GM21390 (cell line): Measurements from ENCODE around the gene TLCD3B.

ENCODE experiments used
- ATAC-seq: cut with Tn5 transposase; IDR thresholded peaks from one replicate; pipeline ENCODE4 v1.9.1; 2021; ENCODE audit not compliant: unreplicated experiment

The TLCD3B gene

GRCh38 chr16:29990034-29990433, 41.0 kb downstream of the TLCD3B start:
- ATAC-seq: no peak

DNA sequence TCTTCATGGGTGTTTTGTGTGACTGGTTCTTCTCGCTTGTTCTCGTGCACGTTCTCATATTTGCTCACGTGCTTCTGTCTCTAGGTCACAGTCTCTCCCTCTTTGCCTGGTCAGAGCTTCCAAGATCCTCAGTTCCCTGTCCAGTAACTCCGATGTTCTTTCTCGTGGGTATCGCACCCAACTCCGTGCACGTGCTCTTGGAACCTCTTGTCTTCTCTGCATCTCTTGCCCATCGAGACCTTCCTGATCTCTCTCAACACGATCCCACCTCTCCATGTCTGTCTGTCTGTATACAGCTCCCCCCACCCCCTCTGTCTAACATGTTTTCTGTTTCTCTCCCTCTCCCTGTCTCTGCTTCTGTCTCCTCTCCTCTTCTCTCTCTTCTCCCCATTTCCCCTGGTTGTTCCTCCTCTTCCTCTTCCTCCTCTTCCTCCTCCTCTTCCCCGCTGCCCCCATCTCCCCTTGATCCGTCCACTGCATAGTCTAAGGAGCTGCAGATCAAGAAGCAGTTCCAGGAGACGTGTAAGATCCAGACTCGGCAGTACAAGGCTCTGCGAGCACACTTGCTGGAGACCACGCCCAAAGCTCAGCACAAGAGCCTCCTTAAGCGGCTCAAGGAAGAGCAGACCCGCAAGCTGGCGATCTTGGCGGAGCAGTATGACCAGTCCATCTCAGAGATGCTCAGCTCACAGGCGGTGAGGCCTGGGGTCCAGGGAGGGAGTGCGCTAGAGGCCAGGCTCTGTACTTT, 41.8 kb downstream of the TLCD3B start:
- no peak for ATAC-seq

DNA sequence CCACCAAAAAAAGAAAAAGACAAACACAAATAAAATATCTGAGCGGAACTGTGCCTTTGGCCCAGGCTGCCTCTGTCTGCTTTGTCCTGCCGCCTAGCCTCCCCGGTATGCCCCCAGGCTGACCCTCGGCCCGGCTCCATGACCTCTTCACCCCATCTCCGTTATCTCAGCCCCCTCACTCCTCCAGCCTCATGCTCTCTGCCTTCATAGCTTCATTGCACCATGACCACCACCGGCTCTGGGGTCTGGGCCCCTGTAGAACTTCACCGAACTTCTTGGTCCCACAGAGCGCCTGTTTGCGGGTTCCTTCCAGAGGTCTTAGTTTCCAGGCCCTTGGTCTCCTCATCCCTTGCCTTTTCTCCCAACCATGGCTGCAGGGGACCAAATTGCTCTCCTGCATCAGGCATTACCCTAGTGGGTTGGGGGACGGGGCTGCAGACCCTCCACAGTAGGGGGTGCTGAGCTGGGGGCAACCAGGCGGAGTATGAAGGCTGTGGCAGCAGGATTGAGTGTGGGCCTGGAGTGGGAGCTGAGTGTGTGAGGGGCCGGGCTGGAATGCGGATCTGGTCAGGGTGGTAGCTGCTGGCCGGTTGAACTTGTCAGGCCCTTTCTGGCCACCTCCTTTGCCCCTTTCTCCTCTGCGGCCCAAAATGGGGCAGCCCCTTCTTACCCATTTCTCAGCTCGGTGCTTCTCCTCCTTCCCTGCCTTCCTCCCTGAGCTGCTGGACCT, 42.6 kb downstream of the TLCD3B start:
- ATAC-seq: no peak

DNA sequence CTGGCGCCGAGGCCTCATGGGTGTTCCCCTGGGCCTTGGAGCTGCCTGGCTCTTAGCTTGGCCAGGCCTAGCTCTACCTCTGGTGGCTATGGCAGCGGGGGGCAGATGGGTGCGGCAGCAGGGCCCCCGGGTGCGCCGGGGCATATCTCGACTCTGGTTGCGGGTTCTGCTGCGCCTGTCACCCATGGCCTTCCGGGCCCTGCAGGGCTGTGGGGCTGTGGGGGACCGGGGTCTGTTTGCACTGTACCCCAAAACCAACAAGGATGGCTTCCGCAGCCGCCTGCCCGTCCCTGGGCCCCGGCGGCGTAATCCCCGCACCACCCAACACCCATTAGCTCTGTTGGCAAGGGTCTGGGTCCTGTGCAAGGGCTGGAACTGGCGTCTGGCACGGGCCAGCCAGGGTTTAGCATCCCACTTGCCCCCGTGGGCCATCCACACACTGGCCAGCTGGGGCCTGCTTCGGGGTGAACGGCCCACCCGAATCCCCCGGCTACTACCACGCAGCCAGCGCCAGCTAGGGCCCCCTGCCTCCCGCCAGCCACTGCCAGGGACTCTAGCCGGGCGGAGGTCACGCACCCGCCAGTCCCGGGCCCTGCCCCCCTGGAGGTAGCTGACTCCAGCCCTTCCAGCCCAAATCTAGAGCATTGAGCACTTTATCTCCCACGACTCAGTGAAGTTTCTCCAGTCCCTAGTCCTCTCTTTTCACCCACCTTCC, 43.5 kb downstream of the TLCD3B start:
- no peak for ATAC-seq

GRCh38 chr16:29986931-29987330, 44.1 kb downstream of the TLCD3B start:
- no peak for ATAC-seq

DNA sequence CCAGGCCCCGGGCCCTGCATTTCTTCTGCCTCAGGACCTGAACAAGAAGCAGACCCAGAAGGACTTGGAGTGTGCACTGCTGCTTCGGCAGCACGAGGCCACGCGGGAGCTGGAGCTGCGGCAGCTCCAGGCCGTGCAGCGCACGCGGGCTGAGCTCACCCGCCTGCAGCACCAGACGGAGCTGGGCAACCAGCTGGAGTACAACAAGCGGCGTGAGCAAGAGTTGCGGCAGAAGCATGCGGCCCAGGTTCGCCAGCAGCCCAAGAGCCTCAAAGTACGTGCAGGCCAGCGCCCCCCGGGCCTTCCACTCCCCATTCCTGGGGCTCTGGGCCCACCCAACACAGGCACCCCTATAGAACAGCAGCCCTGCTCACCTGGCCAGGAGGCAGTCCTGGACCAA, 44.8 kb downstream of the TLCD3B start:
- no peak for ATAC-seq

GRCh38 chr16:29985271-29985811, 45.7 kb downstream of the TLCD3B start:
- ATAC-seq: no peak

DNA sequence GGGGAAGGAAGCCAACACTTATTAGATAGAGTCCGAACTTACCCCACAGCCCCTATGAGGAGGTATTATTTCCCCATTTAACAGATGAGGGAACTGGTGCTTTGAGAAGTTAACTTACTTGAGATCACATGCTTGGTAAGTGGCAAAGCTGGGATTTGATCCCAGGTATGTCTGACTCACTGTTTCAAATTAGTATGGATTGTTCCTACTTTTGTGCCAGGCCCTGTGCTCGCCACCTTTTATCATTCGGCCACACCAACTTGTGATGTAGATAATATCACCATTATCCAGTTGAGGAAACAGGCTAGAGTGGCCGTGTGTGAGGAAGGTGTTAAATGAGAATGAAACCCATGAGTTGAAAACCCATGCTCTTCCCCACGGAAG, 46.3 kb downstream of the TLCD3B start:
- no peak for ATAC-seq

GRCh38 chr16:29984137-29984763, 46.8 kb downstream of the TLCD3B start:
- ATAC-seq: no peak

DNA sequence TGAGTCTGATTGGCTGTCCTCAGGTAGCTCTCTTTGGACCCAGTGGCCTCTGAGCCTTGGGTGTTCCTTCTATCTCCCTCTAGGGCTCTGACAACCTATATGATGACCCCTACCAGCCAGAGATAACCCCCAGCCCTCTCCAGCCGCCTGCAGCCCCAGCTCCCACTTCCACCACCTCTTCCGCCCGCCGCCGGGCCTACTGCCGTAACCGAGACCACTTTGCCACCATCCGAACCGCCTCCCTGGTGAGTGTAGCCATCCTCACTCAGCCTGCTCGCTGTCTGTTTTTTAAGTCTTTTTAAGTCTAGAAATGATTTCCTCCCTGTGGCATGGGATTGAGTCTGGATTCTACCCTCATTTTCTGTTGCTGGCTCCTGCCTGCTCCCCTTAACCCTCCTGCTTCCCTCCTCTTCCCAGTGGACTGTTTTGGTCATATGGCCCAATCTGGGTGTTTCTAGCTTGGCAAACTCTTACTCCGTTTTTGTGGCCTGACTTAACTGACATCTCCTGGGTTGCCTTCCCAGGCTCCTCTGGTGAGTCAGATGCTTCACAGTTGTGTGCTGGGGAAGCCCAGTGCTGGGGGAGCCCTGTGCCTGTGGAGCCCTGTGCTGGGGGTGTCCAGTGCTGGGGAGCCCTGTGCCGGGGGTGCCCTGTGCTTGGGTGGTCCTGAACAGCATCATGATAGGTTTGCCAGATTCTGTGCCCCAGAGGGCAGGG, 47.5 kb downstream of the TLCD3B start:
- ATAC-seq: no peak

- no peak for ATAC-seq
Observed at GRCh38 chr16:29982560-29983419, 48.3 kb downstream of the TLCD3B start.

DNA sequence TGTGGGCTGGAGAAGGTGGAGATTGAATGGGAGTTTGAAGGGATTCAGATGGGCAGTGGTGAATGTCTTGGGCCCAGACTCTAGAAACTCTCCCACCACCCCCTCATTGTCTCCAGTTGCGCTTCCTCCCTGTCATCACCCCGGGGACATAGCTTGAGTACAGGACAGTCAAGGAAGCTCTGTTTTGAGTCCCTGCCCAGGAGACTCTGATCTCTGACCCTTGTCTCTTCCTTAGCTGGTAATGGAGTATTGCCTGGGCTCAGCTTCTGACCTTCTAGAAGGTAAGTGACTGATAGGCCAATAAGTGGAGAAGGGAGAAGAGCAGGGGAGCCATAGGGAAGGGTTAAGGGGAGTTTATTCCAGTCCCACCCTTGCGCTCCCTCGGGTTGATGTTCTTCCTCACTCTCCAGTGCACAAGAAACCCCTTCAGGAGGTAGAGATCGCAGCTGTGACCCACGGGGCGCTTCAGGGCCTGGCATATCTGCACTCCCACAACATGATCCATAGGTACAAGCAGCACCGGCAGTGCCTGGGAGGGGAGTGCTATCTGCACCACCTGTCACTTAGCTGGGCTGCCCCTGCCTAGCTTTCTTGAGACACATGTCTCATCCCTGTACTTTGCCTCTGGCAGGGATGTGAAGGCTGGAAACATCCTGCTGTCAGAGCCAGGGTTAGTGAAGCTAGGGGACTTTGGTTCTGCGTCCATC, 52.4 kb downstream of the TLCD3B start:
- ATAC-seq: no peak

GRCh38 chr16:29978081-29978480, 53.0 kb downstream of the TLCD3B start:
- no peak for ATAC-seq

DNA sequence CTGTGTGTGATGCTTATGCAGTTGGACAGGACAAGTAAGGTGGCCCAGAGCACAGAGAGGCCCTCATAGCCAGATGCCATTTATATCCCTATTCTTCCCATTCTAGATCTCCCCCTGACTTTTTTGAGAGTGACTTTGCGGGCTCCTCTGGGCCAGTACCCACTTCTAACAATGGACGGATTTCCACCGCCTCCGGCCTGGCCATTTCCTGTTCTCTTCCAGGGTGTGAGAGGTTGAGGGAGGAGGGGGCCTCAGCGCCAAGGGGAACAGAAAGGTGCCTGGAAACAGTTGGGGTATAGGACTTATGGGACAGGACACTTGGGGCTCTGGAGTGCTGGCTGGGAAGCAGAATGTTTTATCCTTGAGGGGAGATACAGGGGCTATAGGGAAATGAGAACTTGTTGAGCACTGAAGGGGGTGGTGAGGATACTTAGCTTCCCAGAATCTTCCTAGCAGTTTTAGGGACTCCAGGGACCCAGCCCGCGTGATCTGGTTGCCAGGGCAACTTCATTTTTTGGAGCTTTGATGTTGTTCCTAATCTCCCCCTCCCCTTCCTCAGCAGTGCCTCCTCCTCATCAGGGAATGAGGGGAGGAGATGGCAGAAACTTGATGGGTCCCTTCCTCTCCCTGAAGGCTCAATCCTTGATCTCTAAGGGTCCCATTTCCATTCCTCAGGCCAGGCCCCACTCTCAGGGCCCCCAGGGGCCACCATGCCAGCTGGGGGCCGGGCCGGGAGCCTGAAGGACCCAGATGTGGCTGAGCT, 53.8 kb downstream of the TLCD3B start:
- no peak for ATAC-seq

- ATAC-seq: no peak
Observed at GRCh38 chr16:29975811-29976511, 55.1 kb downstream of the TLCD3B start.

GRCh38 chr16:29975134-29975538, 55.9 kb downstream of the TLCD3B start:
- no peak for ATAC-seq
